HepG2 (cell line): ENCODE data around the gene OTUD1. TPM values are rescaled to one million over a fixed set of nuclear protein-coding genes. Genes with fewer than 3 reads are reported as not detected.

ENCODE experiments used
- ATAC-seq: fragments of 200-7000 bp; cut with Tn5 transposase; 3 replicates; pipeline ENCODE4 v1.9.1; 2020; ENCODE audit warnings: mild to moderate bottlenecking, moderate library complexity
- BruUV-seq: library from RNA; stranded (reverse); fragments of 400-500 nt; replicated peaks from 2 replicates; lab custom pipeline; 2021; lab: Mats Ljungman, UMichigan
- CTCF ChIA-PET: fragments of 300-600 bp; formaldehyde crosslinking; extraction: SDS; loops from one replicate; lab custom pipeline; 2021; ENCODE audit warnings: low total read pairs, inconsistent platforms, low intra/inter-chr PET ratio; lab: Yijun Ruan, JAX
- POLR2A ChIA-PET: fragments of 350-600 bp; sonication (Branson Sonifier 250); formaldehyde crosslinking; loops from one replicate; lab custom pipeline; 2020; ENCODE audit warnings: antibody characterized with exemption, inconsistent platforms; lab: Yijun Ruan, JAX
- DNase-seq: peaks from one replicate; pipeline ENCODE4 v3.0.0-alpha.2; 2015; ENCODE audit warnings: low spot score
- FAIRE-seq: peaks from 3 replicates; lab custom pipeline; 2011; peaks lifted over from hg19 to GRCh38; lab: Jason Lieb, UNC
- H2AFZ ChIP-seq: one replicate; pipeline ENCODE4 v1.6.1; 2011; ENCODE audit warnings: low read length, inconsistent platforms
- H3K27ac ChIP-seq: fragments of 300-600 bp; 3 replicates; pipeline ENCODE4 v1.8.0; 2011; ENCODE audit warnings: mixed run types, mild to moderate bottlenecking, mixed read lengths, low read length, inconsistent platforms; ENCODE audit not compliant: insufficient read depth; ENCODE audit errors: extremely low read length
- H3K27me3 ChIP-seq, 2 experiments: fragments of 200-600 bp in 1 of 2; 2 replicates in 1 of 2; 3 replicates in 1 of 2; pipeline versions ENCODE4 v1.6.0 to v1.8.0; 2011; ENCODE audit warnings: low read length in 2 of 2, mild to moderate bottlenecking in 2 of 2, moderate library complexity in 2 of 2, inconsistent platforms in 1 of 2; ENCODE audit not compliant: insufficient read depth in 2 of 2, control insufficient read depth in 1 of 2
- H3K36me3 ChIP-seq, 2 experiments: fragments of 200-600 bp in 1 of 2; replicated peaks in 1 of 2; 2 replicates in 1 of 2; 3 replicates in 1 of 2; pipeline versions ENCODE4 v1.5.1 to v1.8.0; 2011; ENCODE audit warnings: low read length in 2 of 2, inconsistent platforms in 1 of 2; ENCODE audit not compliant: insufficient read depth in 2 of 2, control insufficient read depth in 1 of 2
- H3K4me1 ChIP-seq: 2 replicates; pipeline ENCODE4 v1.5.1; 2012; ENCODE audit warnings: low read length, inconsistent platforms; ENCODE audit not compliant: insufficient read depth
- H3K4me2 ChIP-seq: 2 replicates; pipeline ENCODE4 v1.6.0; 2011; ENCODE audit warnings: low read depth, low read length, inconsistent platforms
- H3K4me3 ChIP-seq, 3 experiments: fragments of 200-600 bp in 1 of 3; sonication (generic), shearing (Covaris generic) in 1 of 3; replicated peaks in 1 of 3; 2 replicates each; pipeline ENCODE4 v1.5.1; 2011 to 2016; ENCODE audit warnings: low read length in 3 of 3, inconsistent platforms in 2 of 3, low read depth in 2 of 3, mild to moderate bottlenecking in 2 of 3, control low read depth in 1 of 3, mixed read lengths in 1 of 3; ENCODE audit not compliant: insufficient read depth in 1 of 3
- H3K79me2 ChIP-seq: one replicate; pipeline ENCODE4 v1.6.1; 2011; ENCODE audit warnings: low read length, inconsistent platforms; ENCODE audit not compliant: insufficient read depth
- H3K9ac ChIP-seq: 2 replicates; pipeline ENCODE4 v1.6.0; 2011; ENCODE audit warnings: mild to moderate bottlenecking, low read depth, low read length, inconsistent platforms; ENCODE audit not compliant: insufficient read depth
- H3K9me3 ChIP-seq: 2 replicates; pipeline ENCODE4 v1.5.1; 2012; ENCODE audit warnings: mild to moderate bottlenecking, low read length
- H4K20me1 ChIP-seq: 2 replicates; pipeline ENCODE4 v1.6.0; 2011; ENCODE audit warnings: inconsistent platforms, mild to moderate bottlenecking, low read length, moderate library complexity; ENCODE audit not compliant: insufficient read depth
- GZF1 ChIP-seq: sonication (generic); formaldehyde crosslinking; IDR thresholded peaks from 2 replicates; pipeline ENCODE4 v1.5.1; 2020; ENCODE audit warnings: mild to moderate bottlenecking, missing genetic modification reagents
- MAFF ChIP-seq: IDR thresholded peaks from 2 replicates; pipeline ENCODE4 v1.6.1; 2011; ENCODE audit warnings: low read depth, low read length, improper control_type of control experiment
- MAFK ChIP-seq, 2 experiments: IDR thresholded peaks in 1 of 2; conservative IDR thresholded peaks in 1 of 2; 2 replicates each; pipeline ENCODE4 v1.6.1; 2011; ENCODE audit warnings: improper control_type of control experiment in 2 of 2, low read length in 2 of 2
- WGBS: methylation state at CpG from one replicate; pipeline ENCODE4 v1.1.6; 2017; ENCODE audit warnings: low lambda C conversion rate; 5-methylcytosine and 5-hydroxymethylcytosine counted together
- in situ Hi-C: cut with HindIII; loops from 2 replicates; pipeline ENCODE4 v1.10.0; 2017; ENCODE audit warnings: low pct_unique_long_range_greater_than_20kb; ENCODE audit not compliant: extremely low pct_ligation_motif_present
- intact Hi-C: fragments of 100-400 bp; cut with micrococcal nuclease; formaldehyde crosslinking; loops from one replicate; pipeline ENCODE4 v1.10.0; 2022; ENCODE audit not compliant: unreplicated experiment
- microRNA counts: library from miRNA; unstranded; fragments of <30 nt; microRNA quantifications from one replicate; lab custom pipeline; 2015
- microRNA-seq: library from miRNA; unstranded; fragments of <30 nt; microRNA quantifications from one replicate; pipeline ENCODE4, GENCODE V29; 2020
- polyA plus RNA-seq, 8 experiments: library from polyadenylated mRNA; depleted of rRNA in 3 of 8; stranded (reverse) in 7 of 8; unstranded in 1 of 8; fragments of >200 nt; fragmentation: Illumina TruSeq in 4 of 8; extraction: Trizol in 4 of 8; gene quantifications; 2 replicates each; pipeline versions ENCODE4 v1.2.1 to v1.2.3, GENCODE V29; 2011 to 2016; ENCODE audit warnings: low read depth in 4 of 8, missing spikeins in 1 of 8, mixed read lengths in 1 of 8; ENCODE audit not compliant: insufficient read depth in 1 of 8
- small RNA-seq, 3 experiments: library from RNA; depleted of rRNA; stranded (forward); fragments of <200 nt; gene quantifications; one replicate each; pipeline ENCODE3, GENCODE V24; 2012; ENCODE audit warnings: low read depth in 2 of 3, low replicate concordance in 1 of 3; ENCODE audit not compliant: insufficient read length in 3 of 3, insufficient read depth in 2 of 3
- total RNA-seq, 5 experiments: library from RNA; depleted of rRNA; stranded (reverse); fragments of >200 nt; fragmentation: Illumina TruSeq; extraction: Trizol; gene quantifications; 2 replicates each; pipeline ENCODE4 v1.2.3, GENCODE V29; 2016; ENCODE audit warnings: low read depth in 1 of 5
- TF ChIP-seq, protein P1 (sequence below): sonication (generic); formaldehyde crosslinking; IDR thresholded peaks from 2 replicates; pipeline ENCODE4 v1.4.0; 2020; ENCODE audit warnings: missing genetic modification reagents

Gene OTUD1
- total and polyA plus RNA-seq, 2 of the 13 experiments (the other 11 are each of a cell fraction or from before 2014, with no cell fraction given) = 1.2 to 1.4 TPM

DNA sequence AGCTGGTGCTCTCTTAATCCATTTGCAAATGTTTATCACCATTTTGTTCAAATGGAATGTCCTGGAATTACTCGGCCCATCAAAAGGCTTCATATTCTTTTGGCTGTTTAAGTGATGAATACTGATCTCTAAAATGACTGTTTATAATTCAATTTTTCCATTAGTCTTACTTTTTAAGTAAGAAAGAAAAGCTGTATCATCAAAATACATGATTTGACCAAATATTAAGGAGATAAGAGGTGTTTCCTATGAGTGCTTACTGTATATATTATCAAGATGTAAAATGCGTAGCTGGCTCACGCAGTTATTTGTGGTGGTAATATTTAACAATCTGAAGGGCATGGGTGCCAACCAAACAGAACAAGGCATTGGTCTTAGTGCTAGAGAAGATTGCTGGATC lies 51.2 kb downstream of the OTUD1 start:
- CTCF ChIA-PET = no interaction called here

More for the DNA sequence above, 51.2 kb downstream of the OTUD1 start:
- POLR2A ChIA-PET = no interaction called here
- no peak overlapping the region for H3K9ac ChIP-seq
- FAIRE-seq = no peak
- TF ChIP-seq MAFK (conservative IDR thresholded peaks at IDR 0.05 in 1 of 2, IDR thresholded peaks at IDR 0.05 in 1 of 2; ENCODE audit: low read length in 2 of 2) (peak in 1 of 2 experiments; percentile 53; a peak in 2 of 4 replicates), GZF1 (CRISPR knock-in tag) (no peak), MAFF (peak; percentile 38; the same call in 1 of the 2 replicates)
- TF ChIP-seq, protein P1, sequence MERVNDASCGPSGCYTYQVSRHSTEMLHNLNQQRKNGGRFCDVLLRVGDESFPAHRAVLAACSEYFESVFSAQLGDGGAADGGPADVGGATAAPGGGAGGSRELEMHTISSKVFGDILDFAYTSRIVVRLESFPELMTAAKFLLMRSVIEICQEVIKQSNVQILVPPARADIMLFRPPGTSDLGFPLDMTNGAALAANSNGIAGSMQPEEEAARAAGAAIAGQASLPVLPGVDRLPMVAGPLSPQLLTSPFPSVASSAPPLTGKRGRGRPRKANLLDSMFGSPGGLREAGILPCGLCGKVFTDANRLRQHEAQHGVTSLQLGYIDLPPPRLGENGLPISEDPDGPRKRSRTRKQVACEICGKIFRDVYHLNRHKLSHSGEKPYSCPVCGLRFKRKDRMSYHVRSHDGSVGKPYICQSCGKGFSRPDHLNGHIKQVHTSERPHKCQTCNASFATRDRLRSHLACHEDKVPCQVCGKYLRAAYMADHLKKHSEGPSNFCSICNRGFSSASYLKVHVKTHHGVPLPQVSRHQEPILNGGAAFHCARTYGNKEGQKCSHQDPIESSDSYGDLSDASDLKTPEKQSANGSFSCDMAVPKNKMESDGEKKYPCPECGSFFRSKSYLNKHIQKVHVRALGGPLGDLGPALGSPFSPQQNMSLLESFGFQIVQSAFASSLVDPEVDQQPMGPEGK (CRISPR knock-in tag) = no peak
- TF ChIP-seq, all 625 proteins: peak for 2
- Histone ChIP-seq H3K9me3 (no peaks in the 10 kb centered on the region), H3K36me3 (no peaks in the 10 kb centered on the region), H4K20me1 (no peaks in the 10 kb centered on the region), H3K27me3 (no peaks in the 10 kb centered on the region), H3K4me1 (no peaks in the 10 kb centered on the region), H3K27ac (no peak overlapping the region), H3K4me3 (no peak overlapping the region), H3K4me2 (no peak overlapping the region), H3K79me2 (no peaks in the 10 kb centered on the region), H2AFZ (no peak overlapping the region)
- in situ Hi-C loops = no loop called here
- no TSS peak for BruUV-seq
- ATAC-seq = no peak
- no peak for DNase-seq
- intact Hi-C loops = no loop called here
- WGBS = 62% methylated on average over 3 of the region's 3 CpGs

MicroRNAs within 50 kb of the gene (microRNA counts, 767-probe panel; counts per million panel counts)
- microRNA hsa-miR-1254 (lab: Ali Mortazavi, UCI) = not detected

Small RNA genes lying within 50 kb of the gene (microRNA-seq; reads per million reads assigned to microRNA genes)
- gene MIR1254-2 = not detected

Small RNA genes lying within 50 kb of the gene (small RNA-seq; reads per million reads assigned to genes)
- 0 reads per million in 3 experiments for gene MIR1254-2

Other genes with a start within 250 kb of the OTUD1 start
- gene PTF1A, start 246.8 kb upstream of the OTUD1 start, total RNA-seq (2016; rRNA removed; fragmentation: Illumina TruSeq; extraction: Trizol) = not detected in 2 replicates
- gene PTF1A, start 246.8 kb upstream of the OTUD1 start, polyA plus RNA-seq (2011; rRNA removed) = not detected in 2 replicates
- not detected in 2 replicates for gene C10orf67, start 94.3 kb upstream of the OTUD1 start, total RNA-seq (2016; rRNA removed; fragmentation: Illumina TruSeq; extraction: Trizol)
- not detected in 2 replicates for gene C10orf67, start 94.3 kb upstream of the OTUD1 start, polyA plus RNA-seq (2011; rRNA removed)